Measurements from ENCODE around the gene OPHN1.

The OPHN1 gene

DNA sequence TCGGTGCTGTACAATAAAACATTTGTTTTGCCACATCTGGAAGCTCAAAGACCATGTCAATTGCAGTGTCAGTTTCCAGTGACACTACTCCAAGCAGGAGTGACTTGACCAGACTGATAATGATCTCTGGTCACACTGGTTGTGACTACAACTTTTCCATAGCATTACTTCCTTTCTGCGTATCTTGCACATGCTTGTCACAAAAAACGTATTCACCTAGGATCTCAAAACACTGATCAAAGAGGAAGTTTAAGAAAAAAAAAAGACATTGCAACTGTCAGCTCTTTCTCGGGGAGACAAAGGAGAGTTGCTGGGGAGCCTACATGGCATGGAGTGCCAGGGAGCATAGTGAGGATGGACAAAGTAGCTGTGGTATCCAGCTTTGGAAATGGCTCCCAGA, 60.6 kb downstream of the OPHN1 start:
- TF ChIP-seq, protein P1, sequence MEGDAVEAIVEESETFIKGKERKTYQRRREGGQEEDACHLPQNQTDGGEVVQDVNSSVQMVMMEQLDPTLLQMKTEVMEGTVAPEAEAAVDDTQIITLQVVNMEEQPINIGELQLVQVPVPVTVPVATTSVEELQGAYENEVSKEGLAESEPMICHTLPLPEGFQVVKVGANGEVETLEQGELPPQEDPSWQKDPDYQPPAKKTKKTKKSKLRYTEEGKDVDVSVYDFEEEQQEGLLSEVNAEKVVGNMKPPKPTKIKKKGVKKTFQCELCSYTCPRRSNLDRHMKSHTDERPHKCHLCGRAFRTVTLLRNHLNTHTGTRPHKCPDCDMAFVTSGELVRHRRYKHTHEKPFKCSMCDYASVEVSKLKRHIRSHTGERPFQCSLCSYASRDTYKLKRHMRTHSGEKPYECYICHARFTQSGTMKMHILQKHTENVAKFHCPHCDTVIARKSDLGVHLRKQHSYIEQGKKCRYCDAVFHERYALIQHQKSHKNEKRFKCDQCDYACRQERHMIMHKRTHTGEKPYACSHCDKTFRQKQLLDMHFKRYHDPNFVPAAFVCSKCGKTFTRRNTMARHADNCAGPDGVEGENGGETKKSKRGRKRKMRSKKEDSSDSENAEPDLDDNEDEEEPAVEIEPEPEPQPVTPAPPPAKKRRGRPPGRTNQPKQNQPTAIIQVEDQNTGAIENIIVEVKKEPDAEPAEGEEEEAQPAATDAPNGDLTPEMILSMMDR (IDR thresholded peaks at IDR 0.05; ENCODE audit: extremely low read depth, missing control alignments) = no peak
- DNase-seq (ENCODE audit: low spot score) = no peak

GRCh38 chrX:68369559-68369958, 63.7 kb downstream of the OPHN1 start:
- TF ChIP-seq, protein P1 (IDR thresholded peaks at IDR 0.05; ENCODE audit: extremely low read depth, missing control alignments) = no peak

GRCh38 chrX:68365341-68365740, 68.0 kb downstream of the OPHN1 start:
- TF ChIP-seq, protein P1 (IDR thresholded peaks at IDR 0.05; ENCODE audit: extremely low read depth, missing control alignments) = no peak
- DNase-seq (ENCODE audit: low spot score) = no peak

More at GRCh38 chrX:68369559-68369958, 63.7 kb downstream of the OPHN1 start:
- DNase-seq (ENCODE audit: low spot score) = no peak

DNA sequence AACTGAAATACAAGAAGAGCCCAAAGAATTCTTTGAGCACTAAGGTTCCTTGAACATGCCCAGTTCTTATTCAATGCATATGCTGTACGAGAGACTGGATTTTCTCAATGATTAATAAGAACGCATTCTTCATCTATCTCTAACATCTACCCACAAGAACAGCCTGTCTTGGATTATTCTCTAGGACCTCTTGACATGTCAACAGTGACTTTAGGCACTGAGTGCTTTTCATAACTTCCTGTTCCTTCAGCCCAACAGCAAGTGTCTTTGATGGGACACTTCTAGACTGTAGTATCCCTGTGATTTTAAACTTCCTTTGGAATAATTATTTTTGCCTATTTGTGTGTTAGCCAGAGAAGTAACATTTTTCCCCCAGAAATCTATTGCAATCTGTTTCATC, 69.3 kb downstream of the OPHN1 start:
- TF ChIP-seq, protein P1 (IDR thresholded peaks at IDR 0.05; ENCODE audit: extremely low read depth, missing control alignments) = no peak
- DNase-seq (ENCODE audit: low spot score) = no peak

- no peak for DNase-seq (ENCODE audit: low spot score)
- TF ChIP-seq, protein P1 (IDR thresholded peaks at IDR 0.05; ENCODE audit: extremely low read depth, missing control alignments) = no peak
These were observed 74.6 kb downstream of the OPHN1 start for GRCh38 chrX:68358679-68359078.

GRCh38 chrX:68355629-68355920, 77.7 kb downstream of the OPHN1 start:
- DNase-seq (ENCODE audit: low spot score) = no peak
- TF ChIP-seq, protein P1 (IDR thresholded peaks at IDR 0.05; ENCODE audit: extremely low read depth, missing control alignments) = no peak

GRCh38 chrX:68354879-68355628, 78.2 kb downstream of the OPHN1 start:
- no peak for DNase-seq (ENCODE audit: low spot score)
- TF ChIP-seq, protein P1 (IDR thresholded peaks at IDR 0.05; ENCODE audit: extremely low read depth, missing control alignments) = no peak

Measured in GM20000 (cell line).